Astrocyte (in vitro differentiated cells and primary cell): ENCODE data around the gene CCN6. TPM values are rescaled to one million over a fixed set of nuclear protein-coding genes. Genes with fewer than 3 reads are reported as not detected.

Experiments used
- DNase-seq: peaks from one replicate; pipeline ENCODE4 v3.0.0-alpha.2; 2010; ENCODE audit warnings: low read depth
- FAIRE-seq: peaks from 2 replicates; lab custom pipeline; 2011; peaks lifted over from hg19 to GRCh38; lab: Jason Lieb, UNC
- H2AFZ ChIP-seq: 2 replicates; pipeline ENCODE4 v1.6.0; 2012; ENCODE audit warnings: low read depth, low read length, inconsistent platforms
- H3K27ac ChIP-seq: 2 replicates; pipeline ENCODE4 v1.5.1; 2011; ENCODE audit warnings: low read depth, low read length, inconsistent platforms
- H3K27me3 ChIP-seq: 2 replicates; pipeline ENCODE4 v1.6.0; 2011; ENCODE audit warnings: low read length, inconsistent platforms; ENCODE audit not compliant: insufficient read depth
- H3K36me3 ChIP-seq: 2 replicates; pipeline ENCODE4 v1.5.1; 2011; ENCODE audit warnings: low read length, inconsistent platforms; ENCODE audit not compliant: insufficient read depth
- H3K4me1 ChIP-seq: 2 replicates; pipeline ENCODE4 v1.5.1; 2011; ENCODE audit warnings: low read length, inconsistent platforms; ENCODE audit not compliant: insufficient read depth
- H3K4me2 ChIP-seq: 2 replicates; pipeline ENCODE4 v1.6.0; 2012; ENCODE audit warnings: low read length, inconsistent platforms
- H3K4me3 ChIP-seq: 2 replicates; pipeline ENCODE4 v1.5.1; 2011; ENCODE audit warnings: low read depth, mild to moderate bottlenecking, low read length, inconsistent platforms; ENCODE audit not compliant: insufficient read depth
- H3K79me2 ChIP-seq: 2 replicates; pipeline ENCODE4 v1.6.0; 2012; ENCODE audit warnings: mild to moderate bottlenecking, low read length, inconsistent platforms; ENCODE audit not compliant: insufficient read depth
- H3K9ac ChIP-seq: 2 replicates; pipeline ENCODE4 v1.6.0; 2012; ENCODE audit warnings: mild to moderate bottlenecking, low read length, inconsistent platforms
- H3K9me3 ChIP-seq: 2 replicates; pipeline ENCODE4 v1.5.1; 2012; ENCODE audit warnings: low read depth, mild to moderate bottlenecking, low read length, inconsistent platforms; ENCODE audit not compliant: insufficient read depth
- H4K20me1 ChIP-seq: 2 replicates; pipeline ENCODE4 v1.6.0; 2012; ENCODE audit warnings: low read length, inconsistent platforms; ENCODE audit not compliant: insufficient read depth
- H3K27ac Mint-ChIP-seq: one replicate; pipeline ENCODE4 v1.8.0; 2021; ENCODE audit warnings: mild to moderate bottlenecking, mixed read lengths; ENCODE audit not compliant: unreplicated experiment
- H3K27me3 Mint-ChIP-seq: one replicate; pipeline ENCODE4 v1.8.0; 2021; ENCODE audit warnings: low read depth, mixed read lengths; ENCODE audit not compliant: unreplicated experiment
- H3K36me3 Mint-ChIP-seq: one replicate; pipeline ENCODE4 v1.8.0; 2021; ENCODE audit warnings: low read depth, mixed read lengths; ENCODE audit not compliant: unreplicated experiment
- H3K4me1 Mint-ChIP-seq: one replicate; pipeline ENCODE4 v1.8.0; 2021; ENCODE audit warnings: low read depth, mixed read lengths; ENCODE audit not compliant: unreplicated experiment
- H3K4me3 Mint-ChIP-seq: one replicate; pipeline ENCODE4 v1.8.0; 2021; ENCODE audit warnings: mild to moderate bottlenecking, moderate library complexity, mixed read lengths; ENCODE audit not compliant: unreplicated experiment
- H3K9me3 Mint-ChIP-seq: one replicate; pipeline ENCODE4 v1.8.0; 2021; ENCODE audit warnings: mild to moderate bottlenecking, mixed read lengths; ENCODE audit not compliant: unreplicated experiment
- EZH2 ChIP-seq: IDR thresholded peaks from 2 replicates; pipeline ENCODE4 v1.6.1; 2012; ENCODE audit warnings: mild to moderate bottlenecking, low read length, inconsistent platforms; ENCODE audit not compliant: insufficient read depth
- total RNA-seq: library from RNA; stranded (reverse); gene quantifications from 2 replicates; pipeline ENCODE4 v1.2.1, GENCODE V29; 2021
- TF ChIP-seq, protein P1 (sequence below): IDR thresholded peaks from 2 replicates; pipeline ENCODE4 v1.5.1; 2011; ENCODE audit warnings: low read depth, mild to moderate bottlenecking, inconsistent platforms, low read length, moderate library complexity; ENCODE audit not compliant: insufficient read depth

CCN6 gene
- total RNA-seq, 1 donor from 2014 or later = not detected

- Mint-ChIP-seq H3K4me3 (no peak within 1 kb of the TSS), H3K27me3 (no peaks in the 10 kb centered on the region), H3K4me1 (peaks cover 3% of the 10 kb centered on the region), H3K27ac (no peak within 1 kb of the TSS), H3K36me3 (peaks cover 5% of the 10 kb centered on the region), H3K9me3 (no peaks in the 10 kb centered on the region)
- DNase-seq (peak; percentile 99), FAIRE-seq (peak; percentile 50)
- Histone ChIP-seq H3K9ac (peak within 1 kb of the TSS; percentile 90), H3K4me3 (peak within 1 kb of the TSS; percentile 87), H3K4me1 (peaks cover 3% of the 10 kb centered on the region), H3K27me3 (no peaks in the 10 kb centered on the region), H2AFZ (peak within 1 kb of the TSS; percentile 80), H3K4me2 (peak within 1 kb of the TSS; percentile 93), H3K27ac (peak within 1 kb of the TSS; percentile 81), H3K79me2 (no peaks in the 10 kb centered on the region), H3K36me3 (no peaks in the 10 kb centered on the region), H3K9me3 (no peaks in the 10 kb centered on the region), H4K20me1 (no peaks in the 10 kb centered on the region)
- TF ChIP-seq, protein P1, sequence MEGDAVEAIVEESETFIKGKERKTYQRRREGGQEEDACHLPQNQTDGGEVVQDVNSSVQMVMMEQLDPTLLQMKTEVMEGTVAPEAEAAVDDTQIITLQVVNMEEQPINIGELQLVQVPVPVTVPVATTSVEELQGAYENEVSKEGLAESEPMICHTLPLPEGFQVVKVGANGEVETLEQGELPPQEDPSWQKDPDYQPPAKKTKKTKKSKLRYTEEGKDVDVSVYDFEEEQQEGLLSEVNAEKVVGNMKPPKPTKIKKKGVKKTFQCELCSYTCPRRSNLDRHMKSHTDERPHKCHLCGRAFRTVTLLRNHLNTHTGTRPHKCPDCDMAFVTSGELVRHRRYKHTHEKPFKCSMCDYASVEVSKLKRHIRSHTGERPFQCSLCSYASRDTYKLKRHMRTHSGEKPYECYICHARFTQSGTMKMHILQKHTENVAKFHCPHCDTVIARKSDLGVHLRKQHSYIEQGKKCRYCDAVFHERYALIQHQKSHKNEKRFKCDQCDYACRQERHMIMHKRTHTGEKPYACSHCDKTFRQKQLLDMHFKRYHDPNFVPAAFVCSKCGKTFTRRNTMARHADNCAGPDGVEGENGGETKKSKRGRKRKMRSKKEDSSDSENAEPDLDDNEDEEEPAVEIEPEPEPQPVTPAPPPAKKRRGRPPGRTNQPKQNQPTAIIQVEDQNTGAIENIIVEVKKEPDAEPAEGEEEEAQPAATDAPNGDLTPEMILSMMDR = no peak
- no peak for TF ChIP-seq EZH2
Observed at GRCh38 chr6:112087136-112087911, 33.4 kb downstream of the CCN6 start, which contains the start of the genes FAM229B and TUBE1. FAM229B (plus strand) TSS chr6:112087591; CDS start chr6:112099284, 11,693 bp downstream. TUBE1 (minus strand) TSS chr6:112087482; CDS start chr6:112087434, 48 bp downstream.

GRCh38 chr6:112087916-112088315 is 34.0 kb downstream of the CCN6 start:
- H3K4me3 Mint-ChIP-seq = no peak overlapping the region
- H3K27ac Mint-ChIP-seq = no peak overlapping the region
- Histone ChIP-seq H3K9me3 (no peaks in the 10 kb centered on the region), H3K4me3 (peak overlapping the region; percentile 87), H3K36me3 (no peaks in the 10 kb centered on the region), H3K27ac (peak overlapping the region; percentile 81), H3K79me2 (no peaks in the 10 kb centered on the region), H3K4me1 (peaks cover 3% of the 10 kb centered on the region), H2AFZ (peak overlapping the region; percentile 80), H4K20me1 (no peaks in the 10 kb centered on the region), H3K4me2 (peak overlapping the region; percentile 93), H3K9ac (peak overlapping the region; percentile 90), H3K27me3 (no peaks in the 10 kb centered on the region)
- peaks cover 3% of the 10 kb centered on the region for H3K4me1 Mint-ChIP-seq
- DNase-seq = no peak
- H3K36me3 Mint-ChIP-seq = peaks cover 3% of the 10 kb centered on the region
- H3K9me3 Mint-ChIP-seq = no peaks in the 10 kb centered on the region
- no peaks in the 10 kb centered on the region for H3K27me3 Mint-ChIP-seq
- no peak for FAIRE-seq
- TF ChIP-seq EZH2 = no peak
- TF ChIP-seq, protein P1 = no peak

- H3K4me1 Mint-ChIP-seq = no peaks in the 10 kb centered on the region
Observed at GRCh38 chr6:112096901-112097300, 43.0 kb downstream of the CCN6 start.

More at GRCh38 chr6:112096901-112097300, 43.0 kb downstream of the CCN6 start:
- Mint-ChIP-seq H3K27ac (no peak overlapping the region), H3K27me3 (no peaks in the 10 kb centered on the region), H3K9me3 (no peaks in the 10 kb centered on the region), H3K4me3 (no peak overlapping the region), H3K36me3 (peaks cover 6% of the 10 kb centered on the region)
- Histone ChIP-seq H3K4me1 (no peaks in the 10 kb centered on the region), H3K9me3 (no peaks in the 10 kb centered on the region), H3K36me3 (no peaks in the 10 kb centered on the region), H4K20me1 (no peaks in the 10 kb centered on the region), H3K79me2 (no peaks in the 10 kb centered on the region), H3K27ac (no peak overlapping the region), H3K27me3 (no peaks in the 10 kb centered on the region), H3K9ac (no peak overlapping the region), H2AFZ (no peak overlapping the region), H3K4me3 (no peak overlapping the region), H3K4me2 (no peak overlapping the region)
- TF ChIP-seq EZH2 = no peak
- TF ChIP-seq, protein P1 = no peak
- DNase-seq (no peak), FAIRE-seq (no peak)
